WTC11 (cell line): ENCODE results near the gene TWIST2.

Experiments used
- CTCF ChIP-seq: fragments of 200-600 bp; IDR thresholded peaks from 2 replicates; pipeline ENCODE4 v1.8.0; 2022; ENCODE audit warnings: antibody characterized with exemption
- SMAD4 ChIP-seq: sonication (generic); formaldehyde crosslinking; IDR thresholded peaks from 2 replicates; pipeline ENCODE4 v1.8.0; 2022; ENCODE audit warnings: mild to moderate bottlenecking, missing genetic modification reagents
- USF1 ChIP-seq: sonication (generic); formaldehyde crosslinking; IDR thresholded peaks from 2 replicates; pipeline ENCODE4 v1.8.0; 2022; ENCODE audit warnings: mild to moderate bottlenecking, missing genetic modification reagents
- ZNF138 ChIP-seq: sonication (generic); formaldehyde crosslinking; conservative IDR thresholded peaks from 2 replicates; pipeline ENCODE4 v1.8.1; 2022; ENCODE audit warnings: mild to moderate bottlenecking, moderate library complexity, missing genetic modification reagents

GRCh38 chr2:238818561-238818960, 29.3 kb upstream of the TWIST2 start:
- TF ChIP-seq USF1 (CRISPR knock-in tag) = no peak
- no peak for TF ChIP-seq SMAD4 (CRISPR knock-in tag)
- TF ChIP-seq ZNF138 = no peak
- no peak for TF ChIP-seq CTCF
